Activated CD8-positive, alpha-beta T cell treated with anti-CD3 and anti-CD28 coated beads for 36 hours (primary cell): Measurements from ENCODE around the gene ANO1. TPM values are rescaled to one million over a fixed set of nuclear protein-coding genes. Genes with fewer than 3 reads are reported as not detected.

Experiments used
- ATAC-seq: fragments of 200-7000 bp; cut with Tn5 transposase; one replicate; pipeline ENCODE4 v1.10.0; 2021; ENCODE audit warnings: mild to moderate bottlenecking, moderate library complexity
- CTCF ChIA-PET: fragments of 350-600 bp; sonication (Branson Sonifier 250); formaldehyde crosslinking; loops from one replicate; lab custom pipeline; 2021; ENCODE audit warnings: antibody characterized with exemption; lab: Charles Lee
- POLR2A ChIA-PET: fragments of 350-600 bp; sonication (Branson Sonifier 250); formaldehyde crosslinking; loops from one replicate; lab custom pipeline; 2021; ENCODE audit warnings: antibody characterized with exemption; lab: Charles Lee
- DNase-seq: peaks from one replicate; pipeline ENCODE4 v3.0.0-alpha.2; 2020
- H3K27ac Mint-ChIP-seq: one replicate; pipeline ENCODE4 v1.8.0; 2021; ENCODE audit warnings: mild to moderate bottlenecking, mixed read lengths
- H3K27me3 Mint-ChIP-seq: one replicate; pipeline ENCODE4 v1.8.0; 2021; ENCODE audit warnings: mixed read lengths
- H3K36me3 Mint-ChIP-seq: one replicate; pipeline ENCODE4 v1.8.0; 2021; ENCODE audit warnings: low read depth, mixed read lengths
- H3K4me1 Mint-ChIP-seq: one replicate; pipeline ENCODE4 v1.8.0; 2021; ENCODE audit warnings: low read depth, mixed read lengths
- H3K4me3 Mint-ChIP-seq: one replicate; pipeline ENCODE4 v1.8.0; 2021; ENCODE audit warnings: mild to moderate bottlenecking, moderate library complexity, mixed read lengths
- H3K9me3 Mint-ChIP-seq: one replicate; pipeline ENCODE4 v1.8.0; 2021; ENCODE audit warnings: mixed read lengths
- CTCF ChIP-seq: fragments of 200-600 bp; IDR thresholded peaks from one replicate; pipeline ENCODE4 v1.8.0; 2022; ENCODE audit warnings: antibody characterized with exemption, mild to moderate bottlenecking
- intact Hi-C: fragments of 100-400 bp; cut with micrococcal nuclease; formaldehyde crosslinking; loops from one replicate; pipeline ENCODE4 v1.10.0; 2022
- total RNA-seq, 2 experiments: library from RNA; stranded (reverse); gene quantifications; one replicate each; pipeline ENCODE4 v1.2.3, GENCODE V29; 2021

Gene ANO1
- total RNA-seq, 2 experiments from 2014 or later, result not detected

GRCh38 chr11:70115778-70116177, 37.7 kb downstream of the ANO1 start:
- Mint-ChIP-seq H3K36me3 (no peaks in the 10 kb centered on the region), H3K27me3 (peaks cover 8% of the 10 kb centered on the region), H3K27ac (no peak overlapping the region), H3K4me3 (no peak overlapping the region), H3K9me3 (peaks cover 4% of the 10 kb centered on the region), H3K4me1 (peaks cover 4% of the 10 kb centered on the region)
- CTCF ChIA-PET, result no interaction called here
- TF ChIP-seq CTCF, result no peak
- ATAC-seq (no peak), DNase-seq (no peak)
- POLR2A ChIA-PET, result no interaction called here
- intact Hi-C loops, result no loop called here

DNA sequence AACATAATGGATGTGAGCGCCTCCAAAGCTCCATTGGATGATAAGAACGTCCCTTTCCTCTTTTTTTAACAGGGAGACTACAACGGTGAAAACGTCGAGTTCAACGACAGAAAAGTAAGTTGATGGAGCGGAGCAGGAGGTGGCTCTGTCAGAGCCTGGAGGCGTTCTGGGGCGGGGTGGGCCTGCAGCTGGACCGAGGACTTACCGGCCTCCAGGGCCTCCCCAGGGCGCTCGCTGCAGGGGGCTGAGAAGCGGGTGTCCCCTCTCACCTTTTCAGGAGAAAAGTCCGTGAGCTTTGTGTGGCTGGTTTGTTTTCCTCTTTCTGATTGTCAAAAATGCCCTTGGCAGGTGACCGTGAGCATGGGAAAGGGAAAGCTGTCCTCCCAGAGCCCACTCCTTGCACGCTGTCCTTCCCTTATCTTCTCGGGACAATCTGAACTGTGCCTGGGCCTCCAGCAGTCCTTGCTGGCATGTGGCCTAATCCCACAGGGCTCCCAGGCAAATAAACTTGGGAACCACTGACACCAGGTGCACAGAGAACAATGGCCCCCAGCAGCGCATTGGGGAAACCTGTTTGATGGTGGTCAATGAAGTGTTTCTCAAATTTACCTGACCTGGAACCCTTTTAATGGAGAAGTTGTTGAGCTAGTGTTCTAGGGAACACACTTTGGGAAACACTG, 38.4 kb downstream of the ANO1 start:
- TF ChIP-seq CTCF, result no peak
- POLR2A ChIA-PET, result no interaction called here
- DNase-seq, result no peak
- Mint-ChIP-seq H3K4me1 (peaks cover 1% of the 10 kb centered on the region), H3K9me3 (peaks cover 4% of the 10 kb centered on the region), H3K36me3 (no peaks in the 10 kb centered on the region), H3K4me3 (no peak overlapping the region), H3K27ac (no peak overlapping the region), H3K27me3 (peaks cover 3% of the 10 kb centered on the region)
- ATAC-seq, result no peak
- intact Hi-C loops, result no loop called here
- CTCF ChIA-PET, result no interaction called here

DNA sequence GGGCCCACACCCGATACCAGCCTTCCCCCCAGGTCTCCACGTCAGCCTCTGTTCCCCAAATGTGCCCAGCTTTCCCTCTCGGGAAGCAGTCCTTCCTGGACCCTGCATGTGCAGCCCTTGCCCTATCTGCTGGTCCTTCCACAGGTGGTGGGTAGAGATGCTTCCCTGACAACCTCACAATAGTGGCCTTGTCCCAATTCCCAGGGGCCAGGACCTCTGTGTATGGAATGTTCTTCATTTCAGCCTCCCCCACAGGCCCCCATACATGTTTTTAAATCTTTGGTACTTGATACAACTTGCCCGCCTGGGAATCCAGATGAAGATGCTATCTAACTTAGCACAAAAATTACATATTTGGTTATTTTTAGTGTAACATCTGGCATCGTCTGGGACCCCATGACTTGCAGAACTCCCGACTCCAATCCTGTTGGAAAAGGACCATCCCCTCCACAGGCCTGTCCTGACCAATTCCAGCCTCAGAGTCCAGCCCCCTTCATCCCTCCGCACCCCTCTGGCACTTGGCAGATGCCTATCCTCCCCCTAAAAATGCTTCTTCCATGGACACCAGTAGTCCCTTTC, 39.5 kb downstream of the ANO1 start:
- no peak overlapping the region for H3K4me3 Mint-ChIP-seq
- intact Hi-C loops, result no loop called here

GRCh38 chr11:70118642-70119041, 40.5 kb downstream of the ANO1 start:
- Mint-ChIP-seq H3K27ac (no peak overlapping the region), H3K4me3 (no peak overlapping the region), H3K27me3 (peaks cover 3% of the 10 kb centered on the region), H3K4me1 (no peaks in the 10 kb centered on the region), H3K9me3 (peaks cover 4% of the 10 kb centered on the region), H3K36me3 (no peaks in the 10 kb centered on the region)
- intact Hi-C loops, result no loop called here
- no peak for TF ChIP-seq CTCF
- CTCF ChIA-PET, result no interaction called here
- ATAC-seq, result no peak
- POLR2A ChIA-PET, result no interaction called here
- no peak for DNase-seq

More for the DNA sequence above, 39.5 kb downstream of the ANO1 start:
- H3K27ac Mint-ChIP-seq, result no peak overlapping the region
- peaks cover 4% of the 10 kb centered on the region for H3K9me3 Mint-ChIP-seq
- H3K36me3 Mint-ChIP-seq, result no peaks in the 10 kb centered on the region
- CTCF ChIA-PET, result no interaction called here
- peaks cover 3% of the 10 kb centered on the region for H3K27me3 Mint-ChIP-seq
- POLR2A ChIA-PET, result no interaction called here
- no peaks in the 10 kb centered on the region for H3K4me1 Mint-ChIP-seq
- TF ChIP-seq CTCF, result no peak
- no peak for ATAC-seq
- DNase-seq, result no peak

GRCh38 chr11:70119502-70119901, 41.4 kb downstream of the ANO1 start:
- Mint-ChIP-seq H3K4me3 (no peak overlapping the region), H3K27ac (no peak overlapping the region), H3K36me3 (no peaks in the 10 kb centered on the region), H3K4me1 (no peaks in the 10 kb centered on the region), H3K9me3 (peaks cover 4% of the 10 kb centered on the region), H3K27me3 (peaks cover 3% of the 10 kb centered on the region)
- ATAC-seq, result no peak
- intact Hi-C loops, result no loop called here
- ChIA-PET POLR2A (no interaction called here), CTCF (no interaction called here)
- DNase-seq, result no peak
- TF ChIP-seq CTCF, result no peak
